Common myeloid progenitor, CD34-positive (primary cell): ENCODE results near the gene NME3.

Experiments
- CTCF ChIA-PET: fragments of 350-600 bp; sonication (Branson Sonifier 250); formaldehyde crosslinking; loops from one replicate; lab custom pipeline; 2021; ENCODE audit warnings: antibody characterized with exemption; lab: Charles Lee
- POLR2A ChIA-PET: fragments of 350-600 bp; sonication (Branson Sonifier 250); formaldehyde crosslinking; loops from one replicate; lab custom pipeline; 2021; ENCODE audit warnings: antibody characterized with exemption; lab: Charles Lee
- DNase-seq, 3 donors: peaks; one replicate each; pipeline versions ENCODE4 v3.0.0 to v3.0.0-alpha.2; 2013
- H3K27ac ChIP-seq, 2 experiments: 1 replicate in 1 of 2; 2 replicates in 1 of 2; pipeline ENCODE4 v1.7.0; 2013; ENCODE audit warnings: inconsistent platforms in 2 of 2, low read length in 2 of 2, mild to moderate bottlenecking in 2 of 2, low read depth in 1 of 2, moderate library complexity in 1 of 2; ENCODE audit not compliant: severe bottlenecking in 2 of 2, insufficient read depth in 1 of 2, poor library complexity in 1 of 2
- H3K27me3 ChIP-seq, 5 experiments: replicated peaks in 2 of 5; 1 replicate in 3 of 5; 2 replicates in 2 of 5; pipeline versions ENCODE4 v1.6.1 to v1.7.0; 2013; ENCODE audit warnings: low read length in 4 of 5, mild to moderate bottlenecking in 2 of 5, moderate library complexity in 2 of 5, inconsistent platforms in 1 of 5; ENCODE audit not compliant: insufficient read depth in 5 of 5, control insufficient read depth in 4 of 5
- H3K36me3 ChIP-seq, 4 experiments: 1 replicate in 2 of 4; 2 replicates in 2 of 4; pipeline versions ENCODE4 v1.6.1 to v1.7.0; 2013; ENCODE audit warnings: low read length in 3 of 4, control low read depth in 1 of 4, mild to moderate bottlenecking in 1 of 4; ENCODE audit not compliant: control insufficient read depth in 4 of 4, insufficient read depth in 4 of 4
- H3K4me1 ChIP-seq, 4 experiments: 1 replicate in 3 of 4; 2 replicates in 1 of 4; pipeline versions ENCODE4 v1.6.1 to v1.7.1; 2013; ENCODE audit warnings: low read length in 3 of 4, mild to moderate bottlenecking in 3 of 4, control low read depth in 1 of 4, inconsistent platforms in 1 of 4, moderate library complexity in 1 of 4; ENCODE audit not compliant: control insufficient read depth in 4 of 4, insufficient read depth in 4 of 4; ENCODE audit errors: control extremely low read depth in 1 of 4
- H3K4me3 ChIP-seq, 7 experiments: 1 replicate in 4 of 7; 2 replicates in 3 of 7; pipeline versions ENCODE4 v1.5.1 to v1.7.0; 2013; ENCODE audit warnings: mild to moderate bottlenecking in 7 of 7, low read length in 6 of 7, moderate library complexity in 6 of 7, inconsistent platforms in 2 of 7, low read depth in 2 of 7, control low read depth in 1 of 7; ENCODE audit not compliant: insufficient read depth in 4 of 7, control insufficient read depth in 1 of 7; ENCODE audit errors: extremely low read depth in 1 of 7
- H3K9me3 ChIP-seq, 5 experiments: 1 replicate in 4 of 5; 2 replicates in 1 of 5; pipeline versions ENCODE4 v1.6.1 to v1.7.1; 2013; ENCODE audit warnings: low read length in 4 of 5, mild to moderate bottlenecking in 2 of 5, inconsistent platforms in 1 of 5, low read depth in 1 of 5, moderate library complexity in 1 of 5; ENCODE audit not compliant: control insufficient read depth in 4 of 5, insufficient read depth in 2 of 5; ENCODE audit errors: control extremely low read depth in 1 of 5
- WGBS: methylation state at CpG from one replicate; pipeline ENCODE4 v1.1.5; 2013; ENCODE audit not compliant: insufficient coverage; 5-methylcytosine and 5-hydroxymethylcytosine counted together

NME3 gene

GRCh38 chr16:1758923-1759322, 12.4 kb downstream of the NME3 start:
- no peaks in the 10 kb centered on the region for H3K9me3 ChIP-seq
- no peaks in the 10 kb centered on the region for H3K4me1 ChIP-seq
- ChIA-PET CTCF (interaction anchor here (0.6 kb wide), 1 partner anchor 41 kb away, joined by 3 read pairs; no protein-coding TSS in a partner anchor), POLR2A (interaction anchor here (0.6 kb wide), 1 partner anchor 41 kb away, joined by 5 read pairs; no protein-coding TSS in a partner anchor)
- 96% methylated on average over 10 of the region's 18 CpGs for WGBS
- H3K4me3 ChIP-seq, result no peak overlapping the region
- H3K36me3 ChIP-seq, result peaks cover 0 to 76% (median 53%) of the 10 kb centered on the region in 4 experiments
- H3K27me3 ChIP-seq, result no peaks in the 10 kb centered on the region
- DNase-seq, result no peak
- no peak overlapping the region for H3K27ac ChIP-seq

GRCh38 chr16:1757714-1758461, 13.5 kb downstream of the NME3 start:
- H3K4me3 ChIP-seq, result no peak overlapping the region
- no peaks in the 10 kb centered on the region for H3K4me1 ChIP-seq
- WGBS, result 98% methylated on average over 33 of the region's 37 CpGs
- ChIA-PET CTCF (no interaction called here), POLR2A (no interaction called here)
- DNase-seq, result no peak
- H3K36me3 ChIP-seq, result peaks cover 2 to 72% (median 48%) of the 10 kb centered on the region in 4 experiments
- H3K9me3 ChIP-seq, result no peaks in the 10 kb centered on the region
- H3K27me3 ChIP-seq, result no peaks in the 10 kb centered on the region
- no peak overlapping the region for H3K27ac ChIP-seq

GRCh38 chr16:1754204-1754603, 17.1 kb downstream of the NME3 start:
- CTCF ChIA-PET, result no interaction called here
- DNase-seq, result no peak
- no peaks in the 10 kb centered on the region for H3K9me3 ChIP-seq
- H3K4me1 ChIP-seq, result no peaks in the 10 kb centered on the region
- 98% methylated on average over 10 of the region's 12 CpGs for WGBS
- H3K4me3 ChIP-seq, result no peak overlapping the region
- H3K27ac ChIP-seq, result no peak overlapping the region
- POLR2A ChIA-PET, result no interaction called here
- H3K27me3 ChIP-seq, result no peaks in the 10 kb centered on the region
- peaks cover 6 to 66% (median 44%) of the 10 kb centered on the region in 4 experiments for H3K36me3 ChIP-seq

GRCh38 chr16:1752853-1753252, 18.5 kb downstream of the NME3 start:
- Histone ChIP-seq H3K4me1 (no peaks in the 10 kb centered on the region), H3K4me3 (no peak overlapping the region), H3K27ac (no peak overlapping the region), H3K27me3 (no peaks in the 10 kb centered on the region), H3K36me3 (peaks cover 6 to 71% (median 44%) of the 10 kb centered on the region in 4 experiments), H3K9me3 (no peaks in the 10 kb centered on the region)
- WGBS, result 96% methylated on average over 13 of the region's 14 CpGs
- no peak for DNase-seq
- CTCF ChIA-PET, result no interaction called here
- POLR2A ChIA-PET, result no interaction called here

- ChIA-PET CTCF (no interaction called here), POLR2A (no interaction called here)
- no peak for DNase-seq
- WGBS, result 94% methylated on average over 16 of the region's 16 CpGs
- no peaks in the 10 kb centered on the region for H3K27me3 ChIP-seq
- no peaks in the 10 kb centered on the region for H3K4me1 ChIP-seq
- no peak overlapping the region for H3K27ac ChIP-seq
- H3K36me3 ChIP-seq, result peaks cover 6 to 73% (median 47%) of the 10 kb centered on the region in 4 experiments
- no peak overlapping the region for H3K4me3 ChIP-seq
- no peaks in the 10 kb centered on the region for H3K9me3 ChIP-seq
These were observed 19.4 kb downstream of the NME3 start for GRCh38 chr16:1751946-1752345.

GRCh38 chr16:1749152-1750117, 21.9 kb downstream of the NME3 start:
- Histone ChIP-seq H3K27ac (no peak overlapping the region), H3K27me3 (no peaks in the 10 kb centered on the region), H3K4me3 (no peak overlapping the region), H3K36me3 (peaks cover 6 to 82% (median 48%) of the 10 kb centered on the region in 4 experiments), H3K9me3 (no peaks in the 10 kb centered on the region), H3K4me1 (no peaks in the 10 kb centered on the region)
- 93% methylated on average over 24 of the region's 29 CpGs for WGBS
- POLR2A ChIA-PET, result interaction anchor here (0.6 kb wide), 1 partner anchor 441 kb away, joined by 5 read pairs; no protein-coding TSS in a partner anchor
- CTCF ChIA-PET, result no interaction called here
- DNase-seq, result no peak
